Stimulated activated CD4-positive, alpha-beta T cell treated with anti-CD3 and anti-CD28 coated beads, TNF-alpha, amount 100 ng/mL, for 24 hours (primary cell): ENCODE measurements around the gene ZNF500.
"Not testable (repeated sequence)": the region's sequence is repeated elsewhere in the genome, so short reads cannot be mapped to it uniquely, and the experiment has no call there.

Source experiments
- DNase-seq, 3 experiments: peaks; one replicate each; pipeline ENCODE4 v3.0.0-alpha.2; 2020; ENCODE audit warnings: low read depth in 3 of 3

Gene ZNF500

GRCh38 chr16:4796982-4797804 lies 30.2 kb upstream of the ZNF500 start:
- no peak for DNase-seq

GRCh38 chr16:4795828-4796572 lies 29.0 kb upstream of the ZNF500 start:
- DNase-seq, result no peak

GRCh38 chr16:4795181-4795827 lies 28.3 kb upstream of the ZNF500 start, which contains the start of gene SMIM22:
Gene SMIM22, plus strand, starts transcription at chr16:4795369. Its CDS starts 366 bp downstream, at chr16:4795735.
- DNase-seq, result no peak

- no peak for DNase-seq
These were observed 26.1 kb upstream of the ZNF500 start for GRCh38 chr16:4792951-4793513.

GRCh38 chr16:4790871-4791270 lies 23.9 kb upstream of the ZNF500 start:
- no peak for DNase-seq

- DNase-seq, result no peak
These were observed 23.3 kb upstream of the ZNF500 start for GRCh38 chr16:4790261-4790660.

- DNase-seq, result no peak
These were observed 21.9 kb upstream of the ZNF500 start for GRCh38 chr16:4788910-4789309.

GRCh38 chr16:4788489-4788889 lies 21.5 kb upstream of the ZNF500 start:
- no peak for DNase-seq

GRCh38 chr16:4787627-4788482 lies 20.9 kb upstream of the ZNF500 start, which contains the start of gene SEPTIN12:
Gene SEPTIN12, minus strand, starts transcription at chr16:4788345. Its CDS starts 700 bp downstream, at chr16:4787645.
- DNase-seq, result no peak

GRCh38 chr16:4787068-4787467 lies 20.1 kb upstream of the ZNF500 start:
- no peak for DNase-seq

GRCh38 chr16:4785758-4786433 lies 18.9 kb upstream of the ZNF500 start:
- no peak for DNase-seq

GRCh38 chr16:4784444-4784987 lies 17.6 kb upstream of the ZNF500 start:
- DNase-seq, result not testable (repeated sequence)

GRCh38 chr16:4783951-4784336 lies 17.0 kb upstream of the ZNF500 start:
- DNase-seq, result no peak

- DNase-seq, result no peak
These were observed 16.4 kb upstream of the ZNF500 start for GRCh38 chr16:4783251-4783950.

- DNase-seq, result no peak
These were observed 13.3 kb upstream of the ZNF500 start for GRCh38 chr16:4780235-4780634.

GRCh38 chr16:4778050-4778392 lies 11.1 kb upstream of the ZNF500 start:
- DNase-seq, result no peak

GRCh38 chr16:4777339-4778049 lies 10.5 kb upstream of the ZNF500 start:
- DNase-seq, result no peak

GRCh38 chr16:4776141-4776705 lies 9.3 kb upstream of the ZNF500 start:
- DNase-seq, result no peak

- no peak for DNase-seq
These were observed 8.0 kb upstream of the ZNF500 start for GRCh38 chr16:4775005-4775404.
